OCI-M2 (cell line): ENCODE data around the gene CXCL5.
"Not testable (repeated sequence)": the region's sequence is repeated elsewhere in the genome, so short reads cannot be mapped to it uniquely, and the experiment has no call there.

Source experiments
- DNase-seq: peaks from one replicate; lab custom pipeline; 2025; ENCODE audit not compliant: unreplicated experiment; lab: John Stamatoyannopoulos, UW

CXCL5 gene

GRCh38 chr4:73974352-73974751, 24.1 kb downstream of the CXCL5 start:
- DNase-seq, result no peak

GRCh38 chr4:73970945-73971344, 27.5 kb downstream of the CXCL5 start:
- DNase-seq, result no peak

- DNase-seq, result no peak
Measured at GRCh38 chr4:73970011-73970410, 28.5 kb downstream of the CXCL5 start.

- DNase-seq, result no peak
Measured at GRCh38 chr4:73967866-73968265, 30.6 kb downstream of the CXCL5 start.

- DNase-seq, result no peak
Measured at GRCh38 chr4:73964862-73965611, 33.4 kb downstream of the CXCL5 start.

GRCh38 chr4:73962724-73963123, 35.8 kb downstream of the CXCL5 start:
- no peak for DNase-seq

- not testable (repeated sequence) for DNase-seq
Measured at GRCh38 chr4:73959041-73959440, 39.4 kb downstream of the CXCL5 start.

GRCh38 chr4:73952352-73952751, 46.1 kb downstream of the CXCL5 start:
- no peak for DNase-seq

GRCh38 chr4:73950376-73950920, 48.0 kb downstream of the CXCL5 start:
- not testable (repeated sequence) for DNase-seq

GRCh38 chr4:73948990-73949706, 49.3 kb downstream of the CXCL5 start:
- no peak for DNase-seq

GRCh38 chr4:73948291-73948690, 50.2 kb downstream of the CXCL5 start:
- no peak for DNase-seq

- DNase-seq, result no peak
Measured at GRCh38 chr4:73947239-73947985, 51.1 kb downstream of the CXCL5 start.

GRCh38 chr4:73945674-73946449, 52.6 kb downstream of the CXCL5 start:
- DNase-seq, result no peak
